Mammary epithelial cell (primary cell): ENCODE data around the gene ACER3.

Source experiments
- EZH2 ChIP-seq: IDR thresholded peaks from 2 replicates; pipeline ENCODE4 v1.6.1; 2012; ENCODE audit warnings: low read length, inconsistent platforms, borderline replicate concordance
- TF ChIP-seq, protein P1 (sequence below), 2 donors: IDR thresholded peaks in 1 of 2; conservative IDR thresholded peaks in 1 of 2; 2 replicates each; pipeline ENCODE4 v1.5.1; 2011 to 2012; ENCODE audit warnings: inconsistent platforms in 2 of 2, low read length in 2 of 2, mild to moderate bottlenecking in 2 of 2, control low read depth in 1 of 2, low read depth in 1 of 2; ENCODE audit not compliant: insufficient read depth in 1 of 2; ENCODE audit errors: extremely low read depth in 1 of 2

DNA sequence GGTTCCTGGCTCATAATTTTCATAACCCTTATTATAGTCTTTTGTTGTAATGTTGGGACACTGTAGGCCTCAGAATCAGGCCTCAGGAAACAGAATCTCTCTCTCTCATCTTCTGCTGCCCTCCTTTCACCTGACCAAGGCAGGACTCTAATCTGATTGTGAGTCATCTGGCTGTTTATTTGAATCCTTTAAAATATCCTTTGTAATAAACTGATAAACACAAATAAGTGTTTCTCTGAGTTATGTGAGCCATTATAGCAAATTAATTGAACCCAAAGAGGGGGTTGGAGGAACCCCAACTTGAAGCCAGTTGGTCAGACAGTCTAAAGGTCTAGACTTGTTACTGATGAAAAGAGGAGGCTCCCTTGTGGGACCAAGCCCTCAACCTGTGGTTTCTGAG is 30.6 kb downstream of the ACER3 start:
- TF ChIP-seq, protein P1, sequence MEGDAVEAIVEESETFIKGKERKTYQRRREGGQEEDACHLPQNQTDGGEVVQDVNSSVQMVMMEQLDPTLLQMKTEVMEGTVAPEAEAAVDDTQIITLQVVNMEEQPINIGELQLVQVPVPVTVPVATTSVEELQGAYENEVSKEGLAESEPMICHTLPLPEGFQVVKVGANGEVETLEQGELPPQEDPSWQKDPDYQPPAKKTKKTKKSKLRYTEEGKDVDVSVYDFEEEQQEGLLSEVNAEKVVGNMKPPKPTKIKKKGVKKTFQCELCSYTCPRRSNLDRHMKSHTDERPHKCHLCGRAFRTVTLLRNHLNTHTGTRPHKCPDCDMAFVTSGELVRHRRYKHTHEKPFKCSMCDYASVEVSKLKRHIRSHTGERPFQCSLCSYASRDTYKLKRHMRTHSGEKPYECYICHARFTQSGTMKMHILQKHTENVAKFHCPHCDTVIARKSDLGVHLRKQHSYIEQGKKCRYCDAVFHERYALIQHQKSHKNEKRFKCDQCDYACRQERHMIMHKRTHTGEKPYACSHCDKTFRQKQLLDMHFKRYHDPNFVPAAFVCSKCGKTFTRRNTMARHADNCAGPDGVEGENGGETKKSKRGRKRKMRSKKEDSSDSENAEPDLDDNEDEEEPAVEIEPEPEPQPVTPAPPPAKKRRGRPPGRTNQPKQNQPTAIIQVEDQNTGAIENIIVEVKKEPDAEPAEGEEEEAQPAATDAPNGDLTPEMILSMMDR (conservative IDR thresholded peaks at IDR 0.05 in 1 of 2, IDR thresholded peaks at IDR 0.05 in 1 of 2; ENCODE audit: extremely low read depth in 1 of 2, insufficient read depth in 1 of 2, low read depth in 1 of 2, low read length in 2 of 2): no peak
- no peak for TF ChIP-seq EZH2
